HL-60 (cell line): ENCODE results near the gene RABL2A.
"Not testable (repeated sequence)": the region's sequence is repeated elsewhere in the genome, so short reads cannot be mapped to it uniquely, and the experiment has no call there.

ENCODE experiments used
- POLR2AphosphoS5 ChIP-seq: IDR thresholded peaks from 2 replicates; pipeline ENCODE4 v1.6.1; 2012; ENCODE audit warnings: low read depth
- TF ChIP-seq, protein P1 (sequence below): IDR thresholded peaks from one replicate; pipeline ENCODE4 v1.5.1; 2011; ENCODE audit warnings: low read length, control low read depth, inconsistent platforms; ENCODE audit not compliant: insufficient read depth
- TF ChIP-seq, protein P2 (sequence below): IDR thresholded peaks from 2 replicates; pipeline ENCODE4 v1.6.1; 2012; ENCODE audit warnings: low read depth; ENCODE audit not compliant: insufficient replicate concordance

DNA sequence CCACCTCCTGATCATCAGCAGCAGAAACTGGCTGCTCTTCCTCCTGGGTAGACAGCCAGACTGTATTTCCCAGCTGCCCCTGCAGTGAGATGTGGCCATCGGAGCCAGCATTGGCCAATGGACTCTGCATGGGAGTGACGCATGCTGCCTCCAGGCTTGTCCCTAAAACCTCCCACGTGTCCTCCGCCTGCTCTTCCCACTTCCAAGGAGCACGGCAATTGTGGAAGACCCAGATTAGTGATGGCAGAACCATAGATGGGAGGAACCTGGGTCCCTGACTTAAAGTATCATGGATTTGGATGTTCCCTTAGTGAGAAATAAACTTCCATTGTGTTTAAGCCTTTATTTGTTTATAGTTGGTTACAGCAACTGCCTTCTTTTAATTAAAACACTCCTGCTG is 48.6 kb upstream of the RABL2A start:
- TF ChIP-seq, protein P1, sequence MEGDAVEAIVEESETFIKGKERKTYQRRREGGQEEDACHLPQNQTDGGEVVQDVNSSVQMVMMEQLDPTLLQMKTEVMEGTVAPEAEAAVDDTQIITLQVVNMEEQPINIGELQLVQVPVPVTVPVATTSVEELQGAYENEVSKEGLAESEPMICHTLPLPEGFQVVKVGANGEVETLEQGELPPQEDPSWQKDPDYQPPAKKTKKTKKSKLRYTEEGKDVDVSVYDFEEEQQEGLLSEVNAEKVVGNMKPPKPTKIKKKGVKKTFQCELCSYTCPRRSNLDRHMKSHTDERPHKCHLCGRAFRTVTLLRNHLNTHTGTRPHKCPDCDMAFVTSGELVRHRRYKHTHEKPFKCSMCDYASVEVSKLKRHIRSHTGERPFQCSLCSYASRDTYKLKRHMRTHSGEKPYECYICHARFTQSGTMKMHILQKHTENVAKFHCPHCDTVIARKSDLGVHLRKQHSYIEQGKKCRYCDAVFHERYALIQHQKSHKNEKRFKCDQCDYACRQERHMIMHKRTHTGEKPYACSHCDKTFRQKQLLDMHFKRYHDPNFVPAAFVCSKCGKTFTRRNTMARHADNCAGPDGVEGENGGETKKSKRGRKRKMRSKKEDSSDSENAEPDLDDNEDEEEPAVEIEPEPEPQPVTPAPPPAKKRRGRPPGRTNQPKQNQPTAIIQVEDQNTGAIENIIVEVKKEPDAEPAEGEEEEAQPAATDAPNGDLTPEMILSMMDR, result not testable (repeated sequence)
- not testable (repeated sequence) for TF ChIP-seq POLR2AphosphoS5
- TF ChIP-seq, protein P2, sequence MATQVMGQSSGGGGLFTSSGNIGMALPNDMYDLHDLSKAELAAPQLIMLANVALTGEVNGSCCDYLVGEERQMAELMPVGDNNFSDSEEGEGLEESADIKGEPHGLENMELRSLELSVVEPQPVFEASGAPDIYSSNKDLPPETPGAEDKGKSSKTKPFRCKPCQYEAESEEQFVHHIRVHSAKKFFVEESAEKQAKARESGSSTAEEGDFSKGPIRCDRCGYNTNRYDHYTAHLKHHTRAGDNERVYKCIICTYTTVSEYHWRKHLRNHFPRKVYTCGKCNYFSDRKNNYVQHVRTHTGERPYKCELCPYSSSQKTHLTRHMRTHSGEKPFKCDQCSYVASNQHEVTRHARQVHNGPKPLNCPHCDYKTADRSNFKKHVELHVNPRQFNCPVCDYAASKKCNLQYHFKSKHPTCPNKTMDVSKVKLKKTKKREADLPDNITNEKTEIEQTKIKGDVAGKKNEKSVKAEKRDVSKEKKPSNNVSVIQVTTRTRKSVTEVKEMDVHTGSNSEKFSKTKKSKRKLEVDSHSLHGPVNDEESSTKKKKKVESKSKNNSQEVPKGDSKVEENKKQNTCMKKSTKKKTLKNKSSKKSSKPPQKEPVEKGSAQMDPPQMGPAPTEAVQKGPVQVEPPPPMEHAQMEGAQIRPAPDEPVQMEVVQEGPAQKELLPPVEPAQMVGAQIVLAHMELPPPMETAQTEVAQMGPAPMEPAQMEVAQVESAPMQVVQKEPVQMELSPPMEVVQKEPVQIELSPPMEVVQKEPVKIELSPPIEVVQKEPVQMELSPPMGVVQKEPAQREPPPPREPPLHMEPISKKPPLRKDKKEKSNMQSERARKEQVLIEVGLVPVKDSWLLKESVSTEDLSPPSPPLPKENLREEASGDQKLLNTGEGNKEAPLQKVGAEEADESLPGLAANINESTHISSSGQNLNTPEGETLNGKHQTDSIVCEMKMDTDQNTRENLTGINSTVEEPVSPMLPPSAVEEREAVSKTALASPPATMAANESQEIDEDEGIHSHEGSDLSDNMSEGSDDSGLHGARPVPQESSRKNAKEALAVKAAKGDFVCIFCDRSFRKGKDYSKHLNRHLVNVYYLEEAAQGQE, result not testable (repeated sequence)
